Measurements from ENCODE around the gene TMEM17. TPM values are rescaled to one million over a fixed set of nuclear protein-coding genes. Genes with fewer than 3 reads are reported as not detected.

Gene TMEM17
- total RNA-seq, 4 donors from 2014 or later = 1.0 to 3.1 TPM; not detected in 2

- peak in 1 of 2 donors; percentile 37 for DNase-seq
- intact Hi-C loops (cut with DNase I; ENCODE audit: low total_unique reads) = no loop called here
- Histone ChIP-seq H3K36me3 (no peaks in the 10 kb centered on the region), H3K4me3 (no peak overlapping the region), H3K27ac (peak overlapping the region; percentile 60 to 74), H3K27me3 (no peaks in the 10 kb centered on the region), H3K4me1 (peaks cover 3 to 25% of the 10 kb centered on the region in 2 donors), H3K9me3 (no peaks in the 10 kb centered on the region)
- TF ChIP-seq CTCF (IDR thresholded peaks at IDR 0.05) (no peak), POLR2A (IDR thresholded peaks at IDR 0.05) (no peak)
Measured at GRCh38 chr2:62472312-62472711, 33.7 kb downstream of the TMEM17 start.

GRCh38 chr2:62471816-62472215 lies 34.2 kb downstream of the TMEM17 start:
- H3K27ac ChIP-seq = peak overlapping the region; percentile 60 to 74
- H3K36me3 ChIP-seq = no peaks in the 10 kb centered on the region
- H3K4me1 ChIP-seq = peaks cover 3 to 25% of the 10 kb centered on the region in 2 donors
- peak; percentile 66 to 82 for DNase-seq
- intact Hi-C loops (cut with DNase I; ENCODE audit: low total_unique reads) = no loop called here
- no peaks in the 10 kb centered on the region for H3K9me3 ChIP-seq
- no peak for TF ChIP-seq CTCF (IDR thresholded peaks at IDR 0.05)
- TF ChIP-seq POLR2A (IDR thresholded peaks at IDR 0.05) = no peak
- H3K4me3 ChIP-seq = no peak overlapping the region
- H3K27me3 ChIP-seq = no peaks in the 10 kb centered on the region

- intact Hi-C loops (cut with DNase I; ENCODE audit: low total_unique reads) = no loop called here
- Histone ChIP-seq H3K9me3 (no peaks in the 10 kb centered on the region), H3K4me1 (peaks cover under 1 to 25% of the 10 kb centered on the region in 2 donors), H3K27me3 (no peaks in the 10 kb centered on the region), H3K36me3 (no peaks in the 10 kb centered on the region), H3K4me3 (no peak overlapping the region), H3K27ac (peak overlapping the region; percentile 60 to 74)
- no peak for DNase-seq
- TF ChIP-seq CTCF (IDR thresholded peaks at IDR 0.05) = no peak
- no peak for TF ChIP-seq POLR2A (IDR thresholded peaks at IDR 0.05)
Measured at GRCh38 chr2:62471404-62471803, 34.6 kb downstream of the TMEM17 start.

GRCh38 chr2:62469548-62469947 lies 36.4 kb downstream of the TMEM17 start:
- no peak overlapping the region for H3K4me3 ChIP-seq
- DNase-seq = no peak
- no peaks in the 10 kb centered on the region for H3K27me3 ChIP-seq
- H3K27ac ChIP-seq = peak overlapping the region in 1 of 2 donors; percentile 40
- H3K4me1 ChIP-seq = peaks cover 0 to 9% of the 10 kb centered on the region in 2 donors
- H3K9me3 ChIP-seq = no peaks in the 10 kb centered on the region
- H3K36me3 ChIP-seq = no peaks in the 10 kb centered on the region
- intact Hi-C loops (cut with DNase I; ENCODE audit: low total_unique reads) = no loop called here
- no peak for TF ChIP-seq POLR2A (IDR thresholded peaks at IDR 0.05)
- TF ChIP-seq CTCF (IDR thresholded peaks at IDR 0.05) = no peak

- Histone ChIP-seq H3K27ac (peak overlapping the region in 1 of 2 donors; percentile 40), H3K27me3 (no peaks in the 10 kb centered on the region), H3K36me3 (no peaks in the 10 kb centered on the region), H3K4me1 (peaks cover 0 to 4% of the 10 kb centered on the region in 2 donors), H3K4me3 (no peak overlapping the region), H3K9me3 (no peaks in the 10 kb centered on the region)
- no peak for TF ChIP-seq CTCF (IDR thresholded peaks at IDR 0.05)
- no peak for TF ChIP-seq POLR2A (IDR thresholded peaks at IDR 0.05)
- intact Hi-C loops (cut with DNase I; ENCODE audit: low total_unique reads) = no loop called here
- DNase-seq = no peak
Measured at GRCh38 chr2:62469114-62469513, 36.9 kb downstream of the TMEM17 start.
